HTR-8/SVneo (cell line): ENCODE results near the gene MIEF1.

Experiments
- DNase-seq: peaks from one replicate; pipeline ENCODE4 v3.0.0; 2011; ENCODE audit warnings: low spot score, mixed read lengths; ENCODE audit not compliant: insufficient read length
- FAIRE-seq: peaks from 2 replicates; lab custom pipeline; 2011; peaks lifted over from hg19 to GRCh38; lab: Jason Lieb, UNC

MIEF1 gene

DNA sequence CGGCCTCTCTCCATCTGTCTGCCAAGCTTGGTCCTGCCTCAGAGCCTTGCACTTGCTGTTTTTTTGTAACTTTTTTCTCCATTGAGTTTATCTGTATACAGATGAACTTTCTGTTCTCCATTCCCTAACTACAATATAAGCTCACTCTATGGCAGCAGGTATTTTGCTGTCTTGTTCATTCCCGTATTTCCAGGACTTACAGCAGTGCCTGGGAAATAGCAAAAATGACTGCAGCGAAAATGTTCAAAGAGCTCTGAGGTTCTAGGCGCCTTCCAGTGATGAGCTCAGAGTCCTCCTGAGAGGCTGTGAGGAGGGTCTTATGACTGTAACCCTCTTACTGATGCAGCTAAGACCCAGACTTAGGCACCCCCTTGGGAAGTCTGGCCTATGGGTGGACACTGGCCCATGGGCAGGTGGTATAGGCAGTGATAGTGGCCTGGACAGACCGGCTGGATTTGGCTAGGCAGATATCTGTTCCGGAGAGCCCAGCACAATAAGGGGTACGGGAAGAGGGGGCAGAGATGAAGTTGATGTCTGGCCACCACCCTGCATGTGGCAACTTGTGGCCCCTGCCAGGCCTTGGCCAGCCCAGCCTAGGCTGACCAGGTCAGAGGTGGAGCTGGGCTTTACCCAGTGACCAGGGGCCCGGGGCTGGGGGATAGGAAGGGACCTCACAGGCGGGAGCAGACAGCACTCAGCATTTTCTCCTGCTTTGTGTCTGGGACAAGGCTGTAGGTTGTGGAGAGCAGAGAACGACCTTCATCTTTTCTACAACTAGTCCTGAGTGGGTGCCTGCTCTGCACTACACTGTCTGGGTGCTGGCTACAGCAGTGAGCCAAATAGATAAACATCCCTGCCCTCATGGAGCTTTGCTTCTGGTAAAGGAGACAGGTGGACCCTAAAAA, 22.9 kb downstream of the MIEF1 start:
- DNase-seq (no peak), FAIRE-seq (no peak)

DNA sequence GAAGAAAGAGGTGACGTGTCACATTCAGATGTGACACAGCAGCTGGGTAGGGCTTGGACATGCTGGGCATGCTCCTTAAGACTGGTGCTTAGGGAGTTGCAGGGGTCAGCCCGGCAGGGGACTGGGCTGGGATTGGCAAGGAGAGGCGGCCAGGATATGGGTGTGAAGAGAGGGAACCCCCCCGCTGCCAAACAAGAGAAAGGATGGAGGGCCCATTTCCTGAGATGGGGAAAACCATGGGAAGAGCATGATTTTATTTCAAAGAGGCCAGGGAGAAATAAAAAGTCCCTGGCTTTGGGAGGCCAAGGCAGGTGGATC, 23.5 kb downstream of the MIEF1 start:
- no peak for FAIRE-seq

DNA sequence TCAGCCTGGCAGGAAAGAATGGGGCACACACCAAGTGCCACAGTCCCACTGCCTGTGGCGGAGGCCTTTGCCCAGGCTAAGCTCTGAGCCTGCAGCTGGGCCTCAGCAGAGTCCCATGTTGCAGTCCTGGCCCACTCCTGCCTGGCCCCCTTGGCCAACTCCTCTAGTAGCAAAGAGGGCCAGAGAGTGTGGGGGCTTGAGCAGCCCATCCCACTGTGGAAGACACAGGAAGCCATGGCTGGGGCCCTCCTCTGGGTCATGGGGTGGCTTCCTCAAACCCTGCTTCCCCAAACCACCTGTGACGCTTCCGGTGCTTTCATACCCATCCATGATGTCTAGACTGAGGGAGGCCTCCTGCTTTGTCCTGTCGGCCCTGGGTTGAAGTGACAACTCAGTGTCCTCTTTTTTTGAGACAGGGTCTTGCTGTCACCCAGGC, 24.7 kb downstream of the MIEF1 start:
- FAIRE-seq (no peak), DNase-seq (no peak)

More for the DNA sequence above, 23.5 kb downstream of the MIEF1 start:
- DNase-seq, result no peak

DNA sequence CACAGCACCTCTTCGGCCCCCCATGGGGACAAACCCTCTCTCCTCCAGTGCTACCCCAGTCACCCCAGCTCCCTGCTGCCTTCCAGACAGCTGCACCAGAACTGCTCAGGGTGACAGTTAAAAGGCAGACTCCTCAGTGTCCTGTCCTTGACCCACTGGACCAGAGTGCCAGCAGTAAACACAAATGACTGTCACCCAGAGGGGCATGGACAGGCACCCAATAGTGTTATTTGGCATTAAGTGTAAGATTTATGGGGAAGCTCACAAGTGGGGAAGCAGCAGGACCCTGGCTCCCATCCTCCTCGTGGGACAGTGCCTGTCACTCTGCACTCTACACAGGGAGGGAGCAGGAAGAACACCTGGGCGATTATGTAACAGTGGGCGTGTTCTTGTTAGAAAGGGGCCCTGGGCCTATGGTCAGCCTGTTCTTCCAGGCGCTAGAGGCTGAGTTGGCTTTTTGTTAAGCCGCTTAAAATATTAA, 25.4 kb downstream of the MIEF1 start:
- FAIRE-seq (no peak), DNase-seq (no peak)

DNA sequence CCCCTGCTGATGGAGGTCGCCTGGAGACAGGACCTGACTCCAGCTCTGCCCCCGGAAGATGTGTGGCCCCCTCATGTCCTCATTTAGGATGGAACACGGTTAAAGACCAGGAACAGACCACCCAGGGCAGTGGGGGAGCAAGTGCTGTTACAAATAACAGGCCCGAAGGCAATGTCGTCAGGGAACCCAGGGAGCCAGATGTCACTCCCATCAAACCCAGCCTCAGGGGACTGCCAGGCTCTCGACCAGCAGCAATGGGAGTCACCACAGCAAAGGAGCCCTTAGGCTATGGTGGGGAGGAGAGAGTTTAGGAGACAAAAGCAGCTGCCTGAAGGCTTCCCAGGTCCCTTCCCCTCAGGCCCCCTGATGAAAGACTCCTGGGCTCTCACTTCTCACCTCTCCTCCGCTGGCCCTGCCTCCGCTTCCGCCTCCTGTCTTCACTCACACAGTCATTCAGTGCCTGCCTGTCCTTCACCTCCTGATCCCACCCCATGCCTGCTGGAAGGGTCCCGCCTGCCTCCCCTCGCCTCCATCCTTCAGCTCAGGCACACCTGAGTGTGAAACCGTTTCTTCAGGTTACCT, 26.1 kb downstream of the MIEF1 start:
- FAIRE-seq, result no peak
- no peak for DNase-seq

DNA sequence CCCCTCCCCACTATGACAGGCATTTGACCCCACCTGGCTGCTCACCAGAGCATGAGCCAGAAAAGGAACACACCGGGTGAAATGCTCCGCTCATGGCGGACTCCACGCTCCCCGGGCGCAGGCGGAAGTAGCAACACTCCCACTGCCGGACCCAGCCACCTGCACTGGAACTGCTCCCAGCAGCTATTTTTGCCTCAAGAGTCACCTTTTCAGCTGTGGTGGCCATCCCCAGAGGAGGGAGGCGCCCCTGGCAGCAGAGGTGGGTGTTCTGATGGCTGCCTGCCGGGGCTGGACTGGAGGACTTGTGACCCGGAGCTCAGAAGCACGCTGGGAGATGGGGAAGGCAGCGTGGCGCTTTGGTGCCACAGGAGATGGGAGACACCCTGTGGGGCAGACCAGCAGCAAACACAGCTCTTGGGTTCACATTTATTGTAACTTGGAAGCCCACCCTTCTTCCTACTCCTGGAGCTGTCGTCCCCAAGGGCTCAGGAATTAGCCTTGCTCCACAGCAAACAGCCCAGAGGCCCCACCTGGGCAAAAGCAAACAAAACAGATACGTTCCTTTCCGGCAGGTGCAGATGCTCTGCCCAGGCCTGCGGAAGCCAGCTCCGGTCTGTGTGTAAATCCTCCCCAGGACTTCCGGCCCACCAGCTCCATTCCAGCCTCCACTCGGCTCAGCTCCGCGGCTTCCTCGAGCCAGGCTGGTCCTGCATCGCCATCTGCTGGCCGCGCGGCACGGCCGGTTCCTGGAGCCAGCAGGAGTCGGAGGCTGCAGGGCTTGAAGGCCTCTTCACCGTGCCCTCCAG, 26.8 kb downstream of the MIEF1 start:
- FAIRE-seq (peak; percentile 52), DNase-seq (peak; percentile 60)

DNA sequence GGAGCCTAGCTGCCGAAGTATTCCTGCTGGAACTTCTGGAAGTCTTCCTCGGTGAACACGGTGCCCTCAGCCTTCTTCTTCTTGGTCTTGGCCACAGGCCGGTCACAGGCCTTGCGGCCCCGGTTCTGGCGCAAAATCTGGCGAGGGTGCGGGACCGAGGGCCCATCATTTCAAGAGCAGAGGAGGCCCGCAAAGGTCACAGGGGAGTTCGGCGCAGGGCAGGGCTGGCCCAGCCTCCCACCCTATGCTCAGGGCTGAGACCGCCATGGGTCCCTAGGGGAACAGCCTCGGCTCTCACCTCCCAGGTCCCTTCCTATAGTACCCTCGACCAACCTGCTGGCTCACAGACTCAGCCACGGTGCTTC, 27.4 kb downstream of the MIEF1 start:
- FAIRE-seq, result no peak
- DNase-seq, result no peak

DNA sequence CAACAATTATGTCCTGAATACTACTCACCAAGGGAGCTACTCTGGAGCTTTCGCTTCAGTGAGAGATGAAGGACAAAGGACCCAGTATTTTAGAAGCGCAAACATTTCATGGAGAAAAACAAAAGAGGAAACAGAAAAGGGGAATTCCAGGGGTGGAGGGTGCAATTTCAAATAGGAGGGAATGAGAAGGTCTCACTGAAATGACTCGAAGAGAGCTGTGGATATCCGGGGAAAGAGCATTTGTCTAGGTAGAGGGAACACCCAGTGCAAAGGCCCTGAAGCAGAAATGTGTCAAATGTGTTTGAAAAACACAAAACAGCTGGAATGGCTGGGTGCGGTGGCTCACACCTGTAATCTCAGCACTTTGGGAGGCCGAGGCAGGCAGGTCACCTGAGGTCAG, 28.0 kb downstream of the MIEF1 start:
- FAIRE-seq, result no peak
- DNase-seq, result no peak

DNA sequence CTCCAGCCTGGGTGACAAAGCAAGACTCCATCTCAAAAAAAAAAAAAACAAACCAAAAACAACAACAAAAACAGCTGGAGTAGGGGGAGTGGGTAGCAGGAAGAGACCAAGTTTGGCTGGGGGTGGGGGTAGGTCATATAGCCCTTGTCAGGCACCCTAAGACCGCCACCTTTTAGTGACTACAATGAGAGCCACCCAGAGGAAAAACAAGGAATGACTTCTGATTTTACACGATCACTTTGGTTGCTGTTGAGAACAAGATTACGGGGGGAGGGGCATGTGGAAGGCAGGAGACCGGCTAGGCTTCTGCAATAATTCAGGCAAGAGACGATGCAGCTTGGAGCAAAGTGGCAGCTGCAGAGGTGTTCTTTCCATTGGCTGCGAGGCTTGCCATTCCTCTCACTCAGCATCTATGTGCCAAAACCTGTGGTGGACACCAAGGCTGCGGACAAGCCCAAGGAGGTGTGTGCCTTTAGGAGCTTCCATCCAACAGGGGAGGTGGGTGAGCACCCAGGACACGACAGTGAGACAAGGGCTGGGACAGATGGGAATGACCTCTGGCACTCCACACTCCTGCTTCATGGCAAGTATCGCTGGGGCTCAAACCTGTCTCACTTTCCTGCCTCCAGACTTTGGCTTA, 28.7 kb downstream of the MIEF1 start:
- no peak for FAIRE-seq
- DNase-seq, result no peak

DNA sequence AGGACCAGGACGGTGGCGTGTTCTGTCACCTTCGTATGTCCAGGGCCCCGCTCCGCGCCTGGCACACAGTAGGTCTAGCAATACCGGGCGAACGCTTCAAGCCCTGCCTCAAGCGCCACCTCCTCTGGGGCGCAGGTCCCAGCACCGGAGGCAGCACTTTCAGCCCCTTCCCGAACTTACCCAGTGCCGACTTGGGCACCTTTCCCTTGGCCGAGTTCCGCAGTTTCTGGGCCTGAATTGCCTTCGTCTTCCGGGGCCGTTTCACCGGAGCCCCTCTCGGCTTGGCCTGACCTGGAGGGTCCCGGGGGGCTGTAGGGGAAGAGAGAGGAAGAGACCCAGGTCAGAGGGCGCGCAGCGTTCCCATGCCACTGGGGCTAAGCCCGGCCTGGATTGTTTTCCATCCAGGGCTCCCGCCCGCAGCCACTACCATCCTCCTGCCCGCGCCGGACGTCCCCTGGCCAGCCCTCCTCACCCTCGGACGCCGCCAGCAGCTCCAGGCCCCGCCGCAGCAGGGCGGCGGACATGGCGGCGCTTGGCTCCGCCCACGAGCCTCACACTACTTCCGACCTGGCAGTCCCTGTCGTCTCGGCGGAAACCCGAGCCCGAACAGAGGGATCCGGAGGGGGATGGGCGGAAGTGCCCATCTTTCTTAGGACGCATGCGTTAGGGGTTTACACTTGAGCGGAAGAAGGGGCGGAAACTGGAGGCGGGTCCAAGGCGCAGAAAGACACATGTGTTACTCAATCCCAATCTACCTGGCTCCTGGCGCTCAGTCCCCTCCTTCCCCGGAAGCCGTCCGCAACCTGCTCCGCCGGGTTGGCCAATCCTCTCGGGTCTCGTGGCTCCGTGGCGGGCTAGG, 30.4 kb downstream of the MIEF1 start, which contains the start of gene RPS19BP1:
RPS19BP1 (minus strand) TSS at position 534 of the 859 bp plus-strand sequence; CDS start at position 524, 10 bp downstream.
- FAIRE-seq, result peak; percentile 95
- DNase-seq, result peak; percentile 94

DNA sequence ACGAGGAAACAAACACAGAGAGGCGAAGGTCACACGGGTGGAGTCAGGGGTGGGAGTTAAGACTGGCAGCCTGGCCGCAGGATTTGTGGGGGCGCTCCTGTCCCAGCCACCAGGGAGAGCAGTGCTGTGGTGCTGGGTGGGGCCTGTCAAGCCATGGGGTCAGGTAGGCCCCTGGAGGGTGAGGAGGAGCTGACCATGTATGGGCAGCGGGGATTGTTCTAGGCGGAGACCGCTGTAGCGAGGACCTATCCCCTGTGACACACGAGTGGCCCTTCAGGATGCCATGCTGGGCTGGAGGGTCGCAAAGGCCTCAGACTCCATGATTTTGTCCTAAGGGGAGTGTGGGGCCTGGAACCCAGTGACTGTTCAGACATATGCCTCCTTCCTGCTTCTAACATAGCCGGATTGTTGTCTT, 32.0 kb downstream of the MIEF1 start:
- no peak for DNase-seq
- FAIRE-seq, result no peak

DNA sequence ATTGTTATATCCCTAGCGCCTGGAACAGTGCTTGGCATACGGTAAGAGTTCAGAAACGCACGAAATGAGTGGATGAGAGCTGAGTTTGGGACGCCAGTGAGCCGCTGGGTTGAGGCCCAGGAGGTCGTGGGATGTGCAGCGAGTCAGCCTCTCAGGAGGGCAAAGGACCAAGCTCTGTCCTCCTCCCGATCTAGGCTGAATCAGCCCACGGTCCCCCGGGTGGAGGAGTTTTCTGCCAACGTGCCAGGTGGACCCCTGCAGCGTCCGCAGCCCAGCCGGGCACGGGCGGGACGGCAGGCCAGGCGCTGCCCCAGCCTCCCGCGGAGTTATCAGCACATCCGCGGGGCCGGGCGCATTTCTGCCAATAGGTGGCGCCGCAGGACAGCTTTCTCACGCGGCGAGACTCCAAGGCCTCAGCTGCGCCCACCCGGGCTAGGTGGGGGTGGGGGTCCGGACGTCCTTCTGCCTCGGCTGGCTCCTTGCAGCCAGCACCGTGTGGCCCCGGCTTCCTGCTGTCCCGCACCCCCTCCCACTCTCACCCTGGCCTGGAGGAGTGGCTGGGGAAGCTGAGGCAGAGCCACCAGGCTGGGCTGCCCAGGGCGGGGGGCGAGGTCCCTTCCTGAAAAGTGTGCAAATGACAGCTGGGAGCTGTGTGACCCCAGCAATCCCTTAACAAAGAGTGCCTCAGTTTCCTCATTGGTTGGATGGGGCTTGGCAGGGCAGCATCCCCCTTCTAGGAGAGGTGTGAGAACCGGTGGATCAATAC, 32.7 kb downstream of the MIEF1 start:
- peak; percentile 81 for FAIRE-seq
- DNase-seq, result peak; percentile 72

DNA sequence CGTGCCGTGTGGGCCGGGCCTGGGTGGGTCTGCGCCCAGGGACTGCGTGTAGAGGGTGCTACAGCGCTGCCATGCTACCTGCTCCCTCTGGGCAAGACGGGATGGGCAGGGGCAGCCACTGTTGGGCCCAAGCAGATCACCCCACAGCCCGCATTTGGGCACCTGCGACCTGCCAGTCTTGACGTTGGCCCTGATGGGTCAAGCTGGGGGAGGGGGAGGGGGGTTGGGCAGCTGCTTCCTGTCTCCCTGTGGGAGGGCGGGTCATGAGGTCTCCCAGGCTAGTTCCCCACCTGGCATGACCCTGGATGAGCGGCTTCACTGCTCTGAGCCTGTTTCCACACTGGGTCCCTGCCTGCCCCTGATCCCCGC, 33.3 kb downstream of the MIEF1 start:
- no peak for FAIRE-seq

DNA sequence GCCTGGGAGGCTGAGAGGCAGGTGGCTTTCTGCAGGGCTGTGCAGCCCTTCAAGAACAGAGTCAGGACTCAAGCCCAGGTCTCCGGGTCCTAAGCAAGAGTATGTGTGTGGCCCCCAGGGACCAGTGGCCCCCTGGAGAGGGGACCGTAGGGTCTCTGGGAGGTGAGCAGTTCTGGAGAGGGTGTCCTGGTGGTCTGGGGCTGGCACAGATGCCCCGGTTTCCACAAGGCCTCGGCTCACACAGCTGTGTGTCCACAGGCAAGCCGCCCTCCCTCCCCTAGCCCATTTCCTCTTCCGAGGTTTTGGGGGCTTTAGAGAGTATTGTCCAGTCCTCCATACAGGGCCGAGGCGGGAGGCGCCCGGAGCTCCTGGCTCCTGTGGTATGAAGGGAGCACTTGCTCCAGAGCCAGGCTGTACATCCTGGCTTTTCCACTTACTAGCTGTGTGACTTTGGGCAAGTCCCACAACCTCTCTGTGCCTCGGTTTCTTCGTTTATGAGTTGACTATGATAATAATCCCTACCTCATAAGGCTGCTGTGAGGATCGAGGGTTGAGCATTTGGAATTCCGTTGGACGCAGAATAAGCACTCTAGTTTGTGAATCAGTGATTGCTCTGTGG, 33.9 kb downstream of the MIEF1 start:
- DNase-seq, result no peak
- no peak for FAIRE-seq

More for the DNA sequence above, 33.3 kb downstream of the MIEF1 start:
- DNase-seq, result no peak

DNA sequence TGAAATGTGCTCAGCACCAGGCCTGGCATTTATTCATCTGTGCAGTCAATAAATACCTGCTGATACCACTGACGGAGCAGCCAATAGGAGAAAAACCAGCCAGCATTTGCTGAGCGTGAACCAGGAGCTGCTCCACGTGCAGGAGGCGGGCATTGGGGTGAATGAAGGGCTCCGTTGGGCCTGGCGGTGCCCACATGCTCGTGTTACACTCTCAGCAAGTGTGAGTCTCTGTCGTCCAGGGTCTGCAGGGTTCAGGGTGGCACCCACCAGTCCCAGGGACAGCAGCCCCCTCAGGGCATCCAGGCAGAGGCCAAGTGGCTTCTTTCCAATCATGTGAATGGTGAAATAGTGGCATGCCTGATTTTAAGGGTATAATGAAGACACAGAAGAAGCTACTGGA, 34.6 kb downstream of the MIEF1 start:
- no peak for FAIRE-seq
- DNase-seq, result no peak

DNA sequence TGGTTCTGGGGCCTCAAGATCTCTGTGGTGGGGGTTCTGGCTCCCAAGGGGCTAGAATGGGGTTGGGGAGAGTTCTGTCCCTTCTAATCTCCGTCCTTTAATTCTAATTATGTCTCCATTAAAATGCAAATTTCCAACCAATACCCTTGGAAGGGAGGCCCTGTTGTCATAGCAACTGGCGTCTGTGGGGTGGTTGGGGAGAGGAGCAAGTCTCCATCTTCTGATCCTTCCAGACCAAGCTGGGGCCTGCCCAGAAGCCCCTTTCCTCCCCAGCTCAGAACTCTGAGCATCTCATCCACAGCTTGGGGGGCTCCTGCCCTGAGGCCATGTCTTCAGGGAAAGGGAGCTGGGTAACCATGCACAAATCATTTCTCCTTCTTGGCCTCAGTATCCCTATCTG, 35.9 kb downstream of the MIEF1 start:
- FAIRE-seq (no peak), DNase-seq (no peak)

DNA sequence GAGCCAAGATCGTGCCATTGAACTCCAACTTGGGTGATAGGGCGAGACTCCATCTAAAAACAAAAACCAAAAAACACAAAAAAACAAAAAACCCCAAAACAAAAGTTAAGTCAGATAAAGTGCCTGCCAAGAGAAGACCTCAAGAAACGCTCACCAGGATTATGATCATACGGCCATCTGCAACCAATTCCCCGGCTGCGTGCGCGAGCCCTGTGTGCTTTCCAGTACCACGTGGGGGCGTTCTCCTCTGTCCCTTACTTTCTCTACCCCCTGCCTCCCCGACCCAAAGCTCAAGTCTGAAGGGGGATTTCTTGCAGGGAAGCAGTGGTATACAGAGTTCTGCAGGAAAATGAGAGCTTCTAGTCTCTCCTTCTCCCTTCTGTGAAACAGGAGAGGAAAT, 41.0 kb downstream of the MIEF1 start:
- FAIRE-seq (no peak), DNase-seq (no peak)
